Measurements from ENCODE around the gene ZSCAN20. TPM values are rescaled to one million over a fixed set of nuclear protein-coding genes. Genes with fewer than 3 reads are reported as not detected.

Gene ZSCAN20
- total RNA-seq, 1 experiment from 2014 or later = 3.9 TPM

- H3K4me2 ChIP-seq (ENCODE audit: insufficient read depth, insufficient read length, low read length) = no peak overlapping the region
- no peak overlapping the region for H2BK15ac ChIP-seq (ENCODE audit: low read depth, low read length)
- Mint-ChIP-seq H3K27me3 (ENCODE audit: low read depth) (peaks cover 12% of the 10 kb centered on the region), H3K27ac (no peak overlapping the region), H3K4me3 (no peak overlapping the region), H3K9me3 (no peaks in the 10 kb centered on the region), H3K4me1 (peaks cover under 1 to 5% of the 10 kb centered on the region in 2 experiments; a peak in 3 of 4 replicates), H3K36me3 (ENCODE audit: insufficient read depth in 1 of 3, low read depth in 3 of 3) (no peaks in the 10 kb centered on the region)
- H3K18ac ChIP-seq (ENCODE audit: insufficient read length, low read depth, low read length) = no peak overlapping the region
- H3K27ac ChIP-seq (ENCODE audit: insufficient read length, low read depth, low read length) = no peak overlapping the region
- no peak overlapping the region for H2AFZ ChIP-seq (ENCODE audit: low read length)
- no peak for DNase-seq
- no peak overlapping the region for H3T11ph ChIP-seq (ENCODE audit: low read length)
- WGBS (ENCODE audit: extremely low coverage, insufficient read length, low lambda C conversion rate) = no CpG with 5 or more reads among the region's 2 CpGs
- H3K4me1 ChIP-seq (ENCODE audit: insufficient read depth, low read length) = no peaks in the 10 kb centered on the region
- no peak overlapping the region for H2BK20ac ChIP-seq (ENCODE audit: low read depth, low read length, poor library complexity, severe bottlenecking)
- H3K23me2 ChIP-seq (ENCODE audit: insufficient read length, low read depth, low read length, poor library complexity, severe bottlenecking) = no peaks in the 10 kb centered on the region
- no peak overlapping the region for H4K8ac ChIP-seq (replicated peaks; ENCODE audit: insufficient read length, low read depth, low read length)
- H2BK120ac ChIP-seq (ENCODE audit: low read depth, low read length, poor library complexity, severe bottlenecking) = no peak overlapping the region
- no peak overlapping the region for H3K14ac ChIP-seq (ENCODE audit: insufficient read depth, low read length)
- no peaks in the 10 kb centered on the region for H3K9me3 ChIP-seq (ENCODE audit: control insufficient read depth, low read depth, low read length)
- no peaks in the 10 kb centered on the region for H3K27me3 ChIP-seq (ENCODE audit: insufficient read depth, low read length)
- no peaks in the 10 kb centered on the region for H3K79me1 ChIP-seq (ENCODE audit: insufficient read depth, low read depth, low read length, poor library complexity, severe bottlenecking)
- H4K5ac ChIP-seq (ENCODE audit: insufficient read length, low read depth, low read length) = no peak overlapping the region
- H3K23ac ChIP-seq (ENCODE audit: insufficient read length, low read depth, low read length) = no peak overlapping the region
- H3K4ac ChIP-seq (ENCODE audit: low read depth, low read length) = no peak overlapping the region
- no peak overlapping the region for H2AK5ac ChIP-seq (ENCODE audit: insufficient read length, low read length)
- no peaks in the 10 kb centered on the region for H4K20me1 ChIP-seq (ENCODE audit: control insufficient read depth, insufficient read depth, insufficient read length)
- H4K91ac ChIP-seq (ENCODE audit: insufficient read length, low read depth, low read length) = no peak overlapping the region
- H3K9ac ChIP-seq (ENCODE audit: extremely low read depth, insufficient read length, low read length) = no peak overlapping the region
- TF ChIP-seq, protein P1, sequence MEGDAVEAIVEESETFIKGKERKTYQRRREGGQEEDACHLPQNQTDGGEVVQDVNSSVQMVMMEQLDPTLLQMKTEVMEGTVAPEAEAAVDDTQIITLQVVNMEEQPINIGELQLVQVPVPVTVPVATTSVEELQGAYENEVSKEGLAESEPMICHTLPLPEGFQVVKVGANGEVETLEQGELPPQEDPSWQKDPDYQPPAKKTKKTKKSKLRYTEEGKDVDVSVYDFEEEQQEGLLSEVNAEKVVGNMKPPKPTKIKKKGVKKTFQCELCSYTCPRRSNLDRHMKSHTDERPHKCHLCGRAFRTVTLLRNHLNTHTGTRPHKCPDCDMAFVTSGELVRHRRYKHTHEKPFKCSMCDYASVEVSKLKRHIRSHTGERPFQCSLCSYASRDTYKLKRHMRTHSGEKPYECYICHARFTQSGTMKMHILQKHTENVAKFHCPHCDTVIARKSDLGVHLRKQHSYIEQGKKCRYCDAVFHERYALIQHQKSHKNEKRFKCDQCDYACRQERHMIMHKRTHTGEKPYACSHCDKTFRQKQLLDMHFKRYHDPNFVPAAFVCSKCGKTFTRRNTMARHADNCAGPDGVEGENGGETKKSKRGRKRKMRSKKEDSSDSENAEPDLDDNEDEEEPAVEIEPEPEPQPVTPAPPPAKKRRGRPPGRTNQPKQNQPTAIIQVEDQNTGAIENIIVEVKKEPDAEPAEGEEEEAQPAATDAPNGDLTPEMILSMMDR (conservative IDR thresholded peaks at IDR 0.05) = no peak
- no peaks in the 10 kb centered on the region for H3K79me2 ChIP-seq (ENCODE audit: insufficient read depth, low read length)
- H2BK5ac ChIP-seq (ENCODE audit: insufficient read length, low read length) = no peak overlapping the region
- no peak overlapping the region for H2BK12ac ChIP-seq (ENCODE audit: insufficient read length, low read depth, low read length)
- H3K56ac ChIP-seq (ENCODE audit: insufficient read length, low read depth, low read length) = no peak overlapping the region
These were observed 7.1 kb upstream of the ZSCAN20 start for GRCh38 chr1:33465316-33465715.
